GM12878 (cell line): ENCODE data around the gene HDAC5. TPM values are rescaled to one million over a fixed set of nuclear protein-coding genes. Genes with fewer than 3 reads are reported as not detected.

Experiments
- ATAC-seq: fragments of 200-7000 bp; cut with Tn5 transposase; 3 replicates; pipeline ENCODE4 v1.9.1; 2020; ENCODE audit warnings: mild to moderate bottlenecking, moderate library complexity
- BruUV-seq: library from RNA; stranded (reverse); fragments of 400-500 nt; replicated peaks from 2 replicates; lab custom pipeline; 2021; lab: Mats Ljungman, UMichigan
- CTCF ChIA-PET: fragments of 300-600 bp; sonication (Branson Sonifier 250); formaldehyde crosslinking; extraction: SDS; loops from one replicate; lab custom pipeline; 2021; ENCODE audit warnings: inconsistent platforms; lab: Yijun Ruan, JAX
- POLR2A ChIA-PET: fragments of 350-600 bp; formaldehyde crosslinking; extraction: SDS; loops from one replicate; lab custom pipeline; 2021; ENCODE audit warnings: inconsistent platforms; lab: Charles Lee
- RAD21 ChIA-PET: fragments of 300-600 bp; sonication (Branson Sonifier 250); formaldehyde crosslinking; loops from one replicate; lab custom pipeline; 2023; ENCODE audit warnings: antibody characterized with exemption; ENCODE audit not compliant: unreplicated experiment; lab: Charles Lee
- SMC1A ChIA-PET: fragments of 300-600 bp; sonication (Branson Sonifier 250); formaldehyde crosslinking; loops from one replicate; lab custom pipeline; 2023; ENCODE audit not compliant: unreplicated experiment, uncharacterized antibody; lab: Charles Lee
- DNase-seq: peaks from one replicate; pipeline ENCODE4 v3.0.0-alpha.2; 2011; ENCODE audit warnings: low read depth, low spot score
- FAIRE-seq: peaks from 3 replicates; lab custom pipeline; 2011; peaks lifted over from hg19 to GRCh38; lab: Jason Lieb, UNC
- H2AFZ ChIP-seq: 2 replicates; pipeline ENCODE4 v1.6.0; 2011; ENCODE audit warnings: low read depth, low read length, control low read depth; ENCODE audit not compliant: control insufficient read depth
- H3K27ac ChIP-seq: 2 replicates; pipeline ENCODE4 v1.5.1; 2011; ENCODE audit warnings: control low read depth; ENCODE audit not compliant: control insufficient read depth, insufficient read depth
- H3K27me3 ChIP-seq, 2 experiments: replicated peaks in 1 of 2; 2 replicates each; pipeline versions ENCODE4 v1.6.0 to v1.6.1; 2011; ENCODE audit warnings: low read length in 1 of 2; ENCODE audit not compliant: control insufficient read depth in 2 of 2, insufficient read depth in 2 of 2
- H3K36me3 ChIP-seq, 2 experiments: 2 replicates each; pipeline ENCODE4 v1.5.1; 2011; ENCODE audit warnings: low read length in 1 of 2; ENCODE audit not compliant: control insufficient read depth in 2 of 2, insufficient read depth in 2 of 2
- H3K4me1 ChIP-seq: 2 replicates; pipeline ENCODE4 v1.6.1; 2011; ENCODE audit warnings: mild to moderate bottlenecking, low read length, moderate library complexity, mixed read lengths; ENCODE audit not compliant: control insufficient read depth, insufficient read depth
- H3K4me2 ChIP-seq: 2 replicates; pipeline ENCODE4 v1.6.0; 2011; ENCODE audit warnings: control low read depth; ENCODE audit not compliant: control insufficient read depth, insufficient read depth
- H3K4me3 ChIP-seq: fragments of 200-600 bp; sonication (generic); 2 replicates; pipeline ENCODE4 v1.5.1; 2016
- H3K79me2 ChIP-seq: 2 replicates; pipeline ENCODE4 v1.6.0; 2011; ENCODE audit warnings: low read length; ENCODE audit not compliant: control insufficient read depth, insufficient read depth
- H3K9ac ChIP-seq: 2 replicates; pipeline ENCODE4 v1.8.0; 2011; ENCODE audit warnings: low read length, control low read depth, mixed read lengths; ENCODE audit not compliant: control insufficient read depth, insufficient read depth
- H3K9me3 ChIP-seq: replicated peaks from 3 replicates; pipeline ENCODE4 v1.5.1; 2011; ENCODE audit warnings: mild to moderate bottlenecking, low read length; ENCODE audit not compliant: control insufficient read depth, insufficient read depth
- H4K20me1 ChIP-seq: 2 replicates; pipeline ENCODE4 v1.6.0; 2011; ENCODE audit not compliant: control insufficient read depth, insufficient read depth
- CBX3 ChIP-seq: fragments of 200-600 bp; sonication (generic); IDR thresholded peaks from 2 replicates; pipeline ENCODE4 v1.6.1; 2016; ENCODE audit warnings: low read depth, borderline replicate concordance
- CREB1 ChIP-seq: IDR thresholded peaks from 2 replicates; pipeline ENCODE4 v1.6.1; 2012; ENCODE audit warnings: low read depth, mild to moderate bottlenecking, inconsistent platforms
- ESRRA ChIP-seq: IDR thresholded peaks from 2 replicates; pipeline ENCODE4 v1.6.1; 2012; ENCODE audit warnings: mild to moderate bottlenecking, low read length, improper control_type of control experiment
- NFYB ChIP-seq: IDR thresholded peaks from 2 replicates; pipeline ENCODE4 v1.6.1; 2011; ENCODE audit warnings: low read depth, mild to moderate bottlenecking, low read length, improper control_type of control experiment, moderate library complexity; ENCODE audit not compliant: insufficient read depth
- PBX3 ChIP-seq: IDR thresholded peaks from 2 replicates; pipeline ENCODE4 v1.6.1; 2011; ENCODE audit warnings: mild to moderate bottlenecking, low read depth, low read length, moderate library complexity; ENCODE audit not compliant: insufficient replicate concordance
- PRDM15 ChIP-seq: fragments of 450-650 bp; formaldehyde crosslinking; IDR thresholded peaks from 2 replicates; pipeline ENCODE4 v1.4.0; 2020; ENCODE audit warnings: mild to moderate bottlenecking, moderate library complexity
- RB1 ChIP-seq: fragments of 450-650 bp; formaldehyde crosslinking; IDR thresholded peaks from 2 replicates; pipeline ENCODE4 v1.6.1; 2017; ENCODE audit warnings: mild to moderate bottlenecking, borderline replicate concordance
- RCOR1 ChIP-seq: conservative IDR thresholded peaks from 2 replicates; pipeline ENCODE4 v1.6.1; 2012; ENCODE audit warnings: low read depth, low read length, improper control_type of control experiment
- RELA ChIP-seq: fragments of 450-650 bp; IDR thresholded peaks from 2 replicates; pipeline ENCODE4 v1.8.0; 2014; ENCODE audit warnings: borderline replicate concordance; ENCODE audit not compliant: partially characterized antibody
- SMARCA5 ChIP-seq: fragments of 450-650 bp; IDR thresholded peaks from 2 replicates; pipeline ENCODE4 v1.6.1; 2017; ENCODE audit warnings: mild to moderate bottlenecking
- ZBTB4 ChIP-seq: fragments of 450-650 bp; formaldehyde crosslinking; IDR thresholded peaks from 2 replicates; pipeline ENCODE4 v1.4.0; 2022; ENCODE audit warnings: mild to moderate bottlenecking, moderate library complexity
- ZNF384 ChIP-seq: IDR thresholded peaks from 2 replicates; pipeline ENCODE4 v1.6.1; 2012; ENCODE audit warnings: low read depth, mild to moderate bottlenecking, low read length, improper control_type of control experiment, borderline replicate concordance
- WGBS: methylation state at CpG from one replicate; pipeline ENCODE4 v1.1.6; 2016; ENCODE audit warnings: low lambda C conversion rate; ENCODE audit not compliant: insufficient replicate concordance, insufficient coverage; ENCODE audit errors: missing lambda C conversion rate; 5-methylcytosine and 5-hydroxymethylcytosine counted together
- in situ Hi-C: fragments of 300-500 bp; cut with MboI; formaldehyde crosslinking; loops from 9 replicates; pipeline ENCODE4 v1.14.3; 2018; ENCODE audit warnings: mixed read lengths
- intact Hi-C: fragments of 100-400 bp; cut with micrococcal nuclease; formaldehyde crosslinking; loops from one replicate; pipeline ENCODE4 v1.14.2; 2022; ENCODE audit not compliant: unreplicated experiment
- polyA plus RNA-seq, 11 experiments: library from polyadenylated mRNA; depleted of rRNA in 4 of 11; unstranded in 6 of 11; stranded (reverse) in 5 of 11; fragments of >200 nt; fragmentation: Nextera tagmentation in 4 of 11; fragmentation: Illumina TruSeq in 1 of 11; extraction: Ambion mirVana in 4 of 11; extraction: Trizol in 1 of 11; gene quantifications; 1 replicate in 1 of 11; 2 replicates in 10 of 11; pipeline versions ENCODE4 v1.2.1 to v1.2.3, GENCODE V29; 2011 to 2016; ENCODE audit warnings: inconsistent platforms in 2 of 11, missing spikeins in 2 of 11, low read depth in 1 of 11
- total RNA-seq, 4 experiments: library from RNA; depleted of rRNA in 3 of 4; stranded (reverse); fragments of >200 nt in 3 of 4; fragmentation: Illumina TruSeq in 1 of 4; extraction: Trizol in 1 of 4; gene quantifications; 2 replicates each; pipeline versions ENCODE4 v1.2.1 to v1.2.3, GENCODE V29; 2013 to 2021

HDAC5 gene
- total and polyA plus RNA-seq, 10 of the 15 experiments (the other 5 are each of a cell fraction or from before 2014, with no cell fraction given), result 1.1 to 58.0 (median 27.3) TPM

GRCh38 chr17:44053125-44053872 lies 70.1 kb downstream of the HDAC5 start:
- no peak for FAIRE-seq
- in situ Hi-C loops, result no loop called here
- no peak for ATAC-seq
- TF ChIP-seq RELA (no peak), PRDM15 (CRISPR knock-in tag) (no peak), RCOR1 (no peak), CREB1 (no peak), ZNF384 (no peak), RB1 (no peak), PBX3 (no peak), ESRRA (no peak), SMARCA5 (no peak), NFYB (no peak), ZBTB4 (CRISPR knock-in tag) (no peak), CBX3 (no peak)

More at GRCh38 chr17:44053125-44053872, 70.1 kb downstream of the HDAC5 start:
- Histone ChIP-seq H3K9me3 (no peaks in the 10 kb centered on the region; the same call in 2 of the 3 replicates), H3K27me3 (no peaks in the 10 kb centered on the region), H3K9ac (no peak overlapping the region), H3K79me2 (peaks cover 12% of the 10 kb centered on the region), H3K27ac (no peak overlapping the region), H3K4me2 (no peak overlapping the region), H2AFZ (no peak overlapping the region), H3K4me3 (no peak overlapping the region), H4K20me1 (no peaks in the 10 kb centered on the region), H3K4me1 (no peaks in the 10 kb centered on the region), H3K36me3 (peaks cover 21 to 23% of the 10 kb centered on the region in 2 experiments)
- RAD21 ChIA-PET, result no interaction called here
- SMC1A ChIA-PET, result no interaction called here
- DNase-seq, result no peak
- POLR2A ChIA-PET, result no interaction called here
- intact Hi-C loops, result no loop called here
- TSS peak; percentile 63 for BruUV-seq
- CTCF ChIA-PET, result interaction anchor here (0.7 to 0.9 kb wide), 3 partner anchors 10 to 63 kb away, joined by 3 read pairs; no protein-coding TSS in a partner anchor
- WGBS, result 95% methylated on average over 3 of the region's 3 CpGs
